Skeletal muscle satellite cell (primary cell): ENCODE data around the gene ATMIN. TPM values are rescaled to one million over a fixed set of nuclear protein-coding genes. Genes with fewer than 3 reads are reported as not detected.

Source experiments
- H3K27me3 ChIP-seq: 2 replicates; pipeline ENCODE4 v1.7.0; 2013; ENCODE audit warnings: low read length; ENCODE audit not compliant: control insufficient read depth, insufficient read depth
- H3K36me3 ChIP-seq: 2 replicates; pipeline ENCODE4 v1.7.0; 2013; ENCODE audit warnings: mild to moderate bottlenecking, control low read depth, low read length; ENCODE audit not compliant: insufficient read depth
- H3K4me1 ChIP-seq: 2 replicates; pipeline ENCODE4 v1.7.0; 2013; ENCODE audit warnings: low read length; ENCODE audit not compliant: control insufficient read depth, insufficient read depth
- H3K4me2 ChIP-seq: 2 replicates; pipeline ENCODE4 v1.7.0; 2013; ENCODE audit warnings: mild to moderate bottlenecking, low read length
- H3K4me3 ChIP-seq: 2 replicates; pipeline ENCODE4 v1.7.0; 2013; ENCODE audit warnings: low read length
- H3K9ac ChIP-seq: 2 replicates; pipeline ENCODE4 v1.7.0; 2013; ENCODE audit warnings: mild to moderate bottlenecking, low read depth, low read length, moderate library complexity
- H3K9me3 ChIP-seq: replicated peaks from 2 replicates; pipeline ENCODE4 v1.7.0; 2013; ENCODE audit warnings: mild to moderate bottlenecking, control low read depth, low read length
- total RNA-seq: library from RNA; depleted of rRNA; stranded (reverse); fragments of >200 nt; gene quantifications from 2 replicates; pipeline ENCODE4 v1.2.3, GENCODE V29; 2012; rRNA removed

The ATMIN gene, protein sequence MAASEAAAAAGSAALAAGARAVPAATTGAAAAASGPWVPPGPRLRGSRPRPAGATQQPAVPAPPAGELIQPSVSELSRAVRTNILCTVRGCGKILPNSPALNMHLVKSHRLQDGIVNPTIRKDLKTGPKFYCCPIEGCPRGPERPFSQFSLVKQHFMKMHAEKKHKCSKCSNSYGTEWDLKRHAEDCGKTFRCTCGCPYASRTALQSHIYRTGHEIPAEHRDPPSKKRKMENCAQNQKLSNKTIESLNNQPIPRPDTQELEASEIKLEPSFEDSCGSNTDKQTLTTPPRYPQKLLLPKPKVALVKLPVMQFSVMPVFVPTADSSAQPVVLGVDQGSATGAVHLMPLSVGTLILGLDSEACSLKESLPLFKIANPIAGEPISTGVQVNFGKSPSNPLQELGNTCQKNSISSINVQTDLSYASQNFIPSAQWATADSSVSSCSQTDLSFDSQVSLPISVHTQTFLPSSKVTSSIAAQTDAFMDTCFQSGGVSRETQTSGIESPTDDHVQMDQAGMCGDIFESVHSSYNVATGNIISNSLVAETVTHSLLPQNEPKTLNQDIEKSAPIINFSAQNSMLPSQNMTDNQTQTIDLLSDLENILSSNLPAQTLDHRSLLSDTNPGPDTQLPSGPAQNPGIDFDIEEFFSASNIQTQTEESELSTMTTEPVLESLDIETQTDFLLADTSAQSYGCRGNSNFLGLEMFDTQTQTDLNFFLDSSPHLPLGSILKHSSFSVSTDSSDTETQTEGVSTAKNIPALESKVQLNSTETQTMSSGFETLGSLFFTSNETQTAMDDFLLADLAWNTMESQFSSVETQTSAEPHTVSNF
- 24.6 and 26.4 TPM in 2 replicates for total RNA-seq

DNA sequence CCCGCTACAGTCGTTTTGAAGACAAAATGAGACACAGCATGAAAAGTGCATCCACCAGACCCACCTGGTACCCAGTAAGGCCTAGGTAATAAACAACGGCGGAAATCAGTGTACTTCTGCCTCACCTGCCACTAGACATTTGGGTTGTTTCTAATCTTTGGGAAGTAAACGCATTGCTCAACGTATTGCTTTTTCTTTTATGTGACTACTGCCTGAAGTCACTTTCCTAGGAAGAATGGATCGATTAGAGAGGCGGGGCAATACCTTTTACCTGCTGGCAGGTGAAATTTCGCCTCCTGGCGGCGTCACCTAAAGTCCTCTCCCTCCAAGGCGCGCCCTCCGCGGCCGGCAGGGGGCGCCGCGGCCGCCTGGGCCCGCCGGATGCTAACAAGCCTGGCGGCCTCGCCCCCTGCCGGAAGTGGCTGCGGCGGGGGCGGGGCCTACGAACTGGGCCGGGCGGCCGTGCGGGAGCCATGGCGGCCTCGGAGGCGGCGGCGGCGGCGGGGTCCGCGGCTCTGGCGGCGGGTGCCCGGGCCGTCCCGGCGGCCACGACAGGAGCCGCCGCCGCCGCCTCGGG lies at the start of gene ATMIN:
Gene ATMIN, plus strand, starts transcription at position 445 of the 577 bp plus-strand sequence. Its CDS starts 29 bp downstream, at position 474.
- Histone ChIP-seq H3K27me3 (no peaks in the 10 kb centered on the region), H3K4me2 (peak within 1 kb of the TSS; percentile 96), H3K9ac (peak within 1 kb of the TSS; percentile 89), H3K4me3 (peak within 1 kb of the TSS; percentile 95), H3K4me1 (peaks cover 9% of the 10 kb centered on the region), H3K9me3 (no peaks in the 10 kb centered on the region), H3K36me3 (peaks cover 4% of the 10 kb centered on the region)

DNA sequence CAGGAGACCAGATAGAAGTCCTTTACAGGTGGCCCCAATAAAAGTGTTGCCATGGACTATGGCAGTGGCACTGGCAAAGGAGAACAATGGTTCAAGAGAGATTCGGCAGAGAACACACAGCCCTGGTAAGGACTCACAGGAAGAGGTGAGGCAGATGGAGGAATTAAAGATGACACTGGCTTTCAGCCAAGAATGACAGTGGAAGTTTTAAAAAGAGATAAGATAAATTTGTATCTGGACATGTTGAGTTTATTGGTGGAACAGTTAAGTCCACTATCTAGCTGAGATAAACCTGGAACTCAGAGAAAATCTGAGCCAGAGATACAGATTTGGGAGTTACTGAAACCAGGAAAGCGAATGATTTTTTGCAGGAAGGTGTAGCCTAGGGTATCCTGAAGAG lies 49.1 kb upstream of the ATMIN start:
- Histone ChIP-seq H3K9ac (no peak overlapping the region), H3K27me3 (no peaks in the 10 kb centered on the region), H3K4me3 (no peak overlapping the region)

DNA sequence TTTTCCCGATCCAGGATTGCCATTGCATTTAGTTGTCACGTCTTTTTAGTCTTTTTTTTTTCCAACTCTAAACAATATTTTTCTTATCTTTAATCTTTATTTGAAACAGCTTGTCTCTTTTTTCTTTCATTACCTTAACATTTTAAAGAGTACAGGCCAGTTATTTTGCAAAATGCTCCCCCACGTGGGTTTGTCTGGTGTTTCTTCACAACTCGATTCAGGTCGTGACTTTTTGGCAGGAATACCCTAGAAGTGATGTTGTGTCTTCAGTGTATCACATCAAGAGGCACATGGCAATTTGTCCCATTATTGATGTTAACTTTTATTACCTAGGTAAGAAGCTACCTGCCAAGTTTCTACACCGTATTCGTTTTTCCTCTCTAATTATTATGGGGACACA lies 46.9 kb upstream of the ATMIN start:
- no peak overlapping the region for H3K4me2 ChIP-seq

More for the DNA sequence above, 49.1 kb upstream of the ATMIN start:
- Histone ChIP-seq H3K36me3 (no peaks in the 10 kb centered on the region), H3K9me3 (no peaks in the 10 kb centered on the region), H3K4me1 (peaks cover 9% of the 10 kb centered on the region), H3K4me2 (no peak overlapping the region)

DNA sequence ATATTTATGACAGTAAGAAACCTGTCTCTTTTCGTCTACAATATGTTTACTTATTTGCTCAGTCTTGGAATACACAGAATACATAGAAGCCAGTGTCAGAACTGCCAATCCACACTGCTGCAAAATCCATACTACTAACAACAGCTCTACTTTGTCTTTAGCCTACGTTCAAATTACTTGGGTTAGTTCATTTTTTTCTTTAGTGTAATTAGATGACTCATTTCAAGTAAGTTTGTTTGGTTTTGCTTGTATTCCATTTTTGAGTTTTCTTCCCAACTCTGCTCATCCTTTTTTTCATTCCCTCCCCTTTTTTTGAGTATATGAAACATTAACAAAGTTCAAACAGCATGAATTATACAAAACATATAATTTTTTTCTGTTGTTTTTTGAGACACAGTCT lies 45.8 kb upstream of the ATMIN start:
- Histone ChIP-seq H3K36me3 (no peaks in the 10 kb centered on the region), H3K27me3 (no peaks in the 10 kb centered on the region), H3K4me3 (no peak overlapping the region), H3K4me1 (peaks cover 33% of the 10 kb centered on the region), H3K4me2 (no peak overlapping the region), H3K9ac (no peak overlapping the region), H3K9me3 (no peaks in the 10 kb centered on the region)

More for the DNA sequence above, 46.9 kb upstream of the ATMIN start:
- H3K4me3 ChIP-seq = no peak overlapping the region
- H3K27me3 ChIP-seq = no peaks in the 10 kb centered on the region
- no peak overlapping the region for H3K9ac ChIP-seq
- H3K9me3 ChIP-seq = no peaks in the 10 kb centered on the region
- peaks cover 24% of the 10 kb centered on the region for H3K4me1 ChIP-seq
- H3K36me3 ChIP-seq = no peaks in the 10 kb centered on the region

DNA sequence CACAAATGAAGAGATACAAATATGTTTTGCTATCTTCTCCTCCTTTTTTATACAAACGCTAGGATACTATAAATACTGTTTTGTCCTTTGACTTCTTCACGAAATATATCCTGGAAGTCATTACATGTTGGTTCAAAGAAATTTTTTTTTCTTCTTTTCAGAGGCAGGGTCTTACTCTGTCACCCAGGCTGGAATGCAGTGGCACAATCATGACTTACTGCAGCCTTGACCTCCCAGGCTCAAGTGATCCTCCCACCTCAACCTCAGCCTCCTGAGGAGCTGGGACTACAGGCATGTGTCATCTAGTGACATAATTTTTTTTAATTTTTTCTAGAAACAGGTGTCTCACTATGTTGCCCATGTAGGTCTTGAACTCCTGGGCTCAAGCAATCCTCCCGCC lies 45.1 kb upstream of the ATMIN start:
- Histone ChIP-seq H3K36me3 (no peaks in the 10 kb centered on the region), H3K9ac (no peak overlapping the region), H3K4me1 (peaks cover 35% of the 10 kb centered on the region), H3K4me2 (no peak overlapping the region), H3K4me3 (no peak overlapping the region), H3K9me3 (no peaks in the 10 kb centered on the region), H3K27me3 (no peaks in the 10 kb centered on the region)

DNA sequence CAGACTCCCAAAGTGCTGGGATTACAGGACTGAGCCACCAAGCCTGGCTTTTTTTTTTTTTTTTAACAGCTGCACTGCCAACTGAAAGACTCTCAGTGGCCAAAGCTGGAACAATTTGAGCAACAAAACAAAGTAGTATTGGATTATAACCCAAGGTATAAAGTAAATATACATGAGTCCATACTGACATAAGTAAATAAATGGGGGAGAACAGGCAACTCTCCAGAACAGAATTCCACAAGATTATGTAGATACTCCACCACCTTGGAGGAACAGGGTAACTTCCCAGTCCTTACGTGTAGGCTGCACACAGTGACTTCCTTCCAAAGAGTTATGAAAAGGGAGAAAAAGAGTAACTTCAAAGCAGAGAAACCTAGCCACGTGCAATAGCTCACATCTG lies 44.7 kb upstream of the ATMIN start:
- H3K27me3 ChIP-seq = no peaks in the 10 kb centered on the region

DNA sequence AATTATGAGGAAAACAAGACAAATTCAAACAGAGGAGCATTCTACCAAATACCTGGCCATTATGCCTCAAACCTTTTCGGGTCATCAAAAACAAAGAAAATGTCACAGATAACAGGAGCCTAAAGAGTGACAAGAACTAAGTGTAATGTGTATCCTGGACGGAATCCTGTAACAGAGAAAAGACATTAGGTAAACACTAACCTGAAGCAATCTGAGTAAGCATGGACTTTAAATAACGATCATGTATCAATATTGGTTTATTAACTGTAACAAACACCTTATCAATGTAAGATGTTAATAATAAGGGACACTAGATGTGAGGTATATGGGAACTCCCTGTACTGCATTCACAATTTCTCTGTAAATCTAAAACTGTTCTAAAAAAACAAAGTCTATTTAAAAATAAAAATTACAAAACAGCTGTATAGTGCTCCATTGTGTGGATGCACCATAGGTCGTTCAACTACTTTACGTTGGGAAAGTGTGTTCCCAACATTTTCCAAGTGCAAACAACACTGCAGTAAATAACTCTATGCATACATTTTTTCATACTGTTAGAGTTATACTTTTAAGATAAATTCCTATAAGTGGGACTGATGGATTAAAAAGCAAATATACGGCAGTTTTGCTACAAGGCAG lies 43.7 kb upstream of the ATMIN start:
- Histone ChIP-seq H3K4me2 (no peak overlapping the region), H3K9ac (no peak overlapping the region), H3K4me3 (no peak overlapping the region), H3K27me3 (no peaks in the 10 kb centered on the region), H3K9me3 (no peaks in the 10 kb centered on the region), H3K4me1 (peaks cover 38% of the 10 kb centered on the region), H3K36me3 (no peaks in the 10 kb centered on the region)

More for the DNA sequence above, 44.7 kb upstream of the ATMIN start:
- no peak overlapping the region for H3K9ac ChIP-seq
- H3K4me1 ChIP-seq = peaks cover 35% of the 10 kb centered on the region
- H3K4me2 ChIP-seq = no peak overlapping the region
- H3K36me3 ChIP-seq = no peaks in the 10 kb centered on the region
- H3K9me3 ChIP-seq = no peaks in the 10 kb centered on the region
- no peak overlapping the region for H3K4me3 ChIP-seq

DNA sequence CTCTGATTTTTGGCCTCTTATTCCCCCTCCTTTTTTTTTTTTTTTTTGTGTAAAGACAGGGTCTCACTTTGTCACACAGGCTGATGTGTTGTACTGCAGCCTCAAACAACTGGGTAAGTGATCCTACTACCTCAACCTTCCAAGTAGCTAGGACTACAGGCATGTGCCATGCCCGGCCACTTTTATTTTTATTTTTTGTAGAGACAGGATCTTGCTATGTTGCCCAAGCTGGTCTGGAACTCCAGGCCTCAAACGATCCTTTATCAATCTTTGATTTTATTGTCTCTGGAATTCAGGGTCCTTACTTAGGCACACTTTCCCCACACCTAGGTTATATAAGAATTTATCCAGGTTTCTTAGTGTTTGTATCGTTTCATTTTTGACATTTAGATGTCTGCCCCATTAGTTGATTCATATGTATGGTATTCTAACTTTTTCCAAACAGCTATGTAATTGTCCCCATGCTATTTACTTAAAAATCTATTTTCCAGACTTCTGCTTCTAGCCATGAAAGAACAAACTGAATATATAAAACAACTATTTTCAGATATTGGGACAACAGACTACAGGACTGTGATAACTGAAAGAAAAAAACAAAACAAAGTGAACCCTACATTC lies 42.9 kb upstream of the ATMIN start:
- Histone ChIP-seq H3K4me1 (peaks cover 42% of the 10 kb centered on the region), H3K27me3 (no peaks in the 10 kb centered on the region), H3K9me3 (no peaks in the 10 kb centered on the region), H3K4me3 (peak overlapping the region; percentile 6), H3K4me2 (peak overlapping the region; percentile 63), H3K9ac (peak overlapping the region; percentile 44), H3K36me3 (no peaks in the 10 kb centered on the region)

DNA sequence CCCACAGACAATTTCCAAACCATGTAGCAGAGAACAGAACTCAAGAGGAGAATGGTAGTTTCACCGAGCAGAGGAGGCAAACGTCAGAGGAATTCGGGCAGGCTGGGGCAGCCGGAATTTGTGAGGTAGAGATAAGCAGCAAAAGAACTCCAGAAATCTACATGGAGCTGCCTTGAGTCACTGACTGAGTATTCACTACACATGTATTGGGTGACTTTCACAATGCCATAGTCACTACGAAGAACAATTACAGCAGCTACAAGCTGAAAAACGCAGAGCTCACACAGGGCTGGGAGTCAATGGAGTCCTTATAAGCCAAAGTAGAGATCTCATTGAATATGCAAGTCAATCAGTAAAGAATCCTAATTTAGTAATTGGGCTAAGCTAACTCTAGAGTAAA lies 42.3 kb upstream of the ATMIN start:
- no peaks in the 10 kb centered on the region for H3K9me3 ChIP-seq
- H3K9ac ChIP-seq = peak overlapping the region; percentile 59
- H3K4me1 ChIP-seq = peaks cover 42% of the 10 kb centered on the region
- H3K36me3 ChIP-seq = no peaks in the 10 kb centered on the region
- H3K4me2 ChIP-seq = peak overlapping the region; percentile 63
- peak overlapping the region; percentile 22 for H3K4me3 ChIP-seq
- H3K27me3 ChIP-seq = no peaks in the 10 kb centered on the region

DNA sequence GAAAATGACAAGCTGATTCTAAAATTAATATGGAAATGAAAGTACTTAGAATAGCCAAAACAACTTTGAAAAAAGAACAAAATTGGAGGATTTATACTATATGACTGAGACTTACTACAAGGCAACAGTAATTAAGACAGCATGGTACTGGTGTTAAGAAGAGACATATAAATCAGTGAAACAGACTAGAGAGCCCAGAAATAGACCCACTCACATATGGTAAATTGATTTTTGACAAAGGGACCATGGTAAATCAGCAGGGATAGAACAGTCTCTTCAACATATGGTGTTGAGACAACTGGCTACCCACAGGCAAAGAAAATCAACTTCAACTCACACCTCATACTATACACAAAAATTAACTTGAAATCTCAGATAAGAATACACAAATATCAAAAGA lies 41.8 kb upstream of the ATMIN start:
- Histone ChIP-seq H3K27me3 (no peaks in the 10 kb centered on the region), H3K4me3 (peak overlapping the region; percentile 22), H3K9me3 (no peaks in the 10 kb centered on the region), H3K36me3 (no peaks in the 10 kb centered on the region), H3K4me2 (peak overlapping the region; percentile 63), H3K4me1 (peaks cover 42% of the 10 kb centered on the region), H3K9ac (peak overlapping the region; percentile 59)
